ENCODE measurements around the gene TNNT3.

TNNT3 gene

GRCh38 chr11:1964955-1965354 lies 45.5 kb downstream of the TNNT3 start:
- Histone ChIP-seq H3K4me3 (ENCODE audit: low read length) (no peak overlapping the region), H3K27me3 (ENCODE audit: insufficient read depth, low read length) (no peaks in the 10 kb centered on the region), H3K4me1 (ENCODE audit: insufficient read depth, low read length) (no peaks in the 10 kb centered on the region), H3K9me3 (ENCODE audit: low read length) (no peaks in the 10 kb centered on the region), H3K36me3 (ENCODE audit: insufficient read depth, low read length) (no peaks in the 10 kb centered on the region), H2AFZ (ENCODE audit: low read depth, low read length) (no peak overlapping the region)

GRCh38 chr11:1966531-1966930 lies 47.0 kb downstream of the TNNT3 start:
- Histone ChIP-seq H3K9me3 (ENCODE audit: low read length) (no peaks in the 10 kb centered on the region), H3K27me3 (ENCODE audit: insufficient read depth, low read length) (no peaks in the 10 kb centered on the region), H3K36me3 (ENCODE audit: insufficient read depth, low read length) (no peaks in the 10 kb centered on the region), H3K4me3 (ENCODE audit: low read length) (no peak overlapping the region), H3K4me1 (ENCODE audit: insufficient read depth, low read length) (no peaks in the 10 kb centered on the region), H2AFZ (ENCODE audit: low read depth, low read length) (no peak overlapping the region)

DNA sequence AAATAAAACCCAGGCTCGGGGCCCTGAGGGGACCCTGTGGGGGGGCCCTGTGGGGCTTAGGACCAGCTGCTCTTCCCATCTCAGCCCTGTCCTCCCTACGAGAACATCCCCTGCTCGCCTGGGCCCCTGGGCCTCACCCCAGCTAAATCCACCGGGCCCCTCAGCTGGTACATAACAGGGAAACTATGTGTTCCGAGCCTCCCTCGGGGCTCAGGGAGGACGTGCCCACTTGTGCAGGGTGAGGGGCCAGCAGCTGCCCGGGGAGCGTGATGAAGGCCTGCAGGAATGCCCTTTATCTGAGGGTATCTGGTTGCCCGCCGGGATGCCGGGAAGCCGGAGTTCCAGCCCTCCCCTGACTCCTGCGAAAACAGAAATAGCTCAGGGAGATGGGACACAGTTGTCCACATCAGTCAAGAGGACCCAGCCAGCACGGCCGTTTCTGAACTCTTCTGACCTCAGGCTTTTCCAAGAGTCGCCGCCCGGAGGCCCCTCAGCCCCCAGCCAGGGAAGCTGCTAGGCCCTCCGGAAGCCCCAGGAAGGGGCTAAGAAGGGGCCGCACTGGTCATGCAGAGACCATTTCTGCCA lies 48.2 kb downstream of the TNNT3 start:
- H3K4me3 ChIP-seq (ENCODE audit: low read length): no peak overlapping the region
- H3K9me3 ChIP-seq (ENCODE audit: low read length): no peaks in the 10 kb centered on the region

DNA sequence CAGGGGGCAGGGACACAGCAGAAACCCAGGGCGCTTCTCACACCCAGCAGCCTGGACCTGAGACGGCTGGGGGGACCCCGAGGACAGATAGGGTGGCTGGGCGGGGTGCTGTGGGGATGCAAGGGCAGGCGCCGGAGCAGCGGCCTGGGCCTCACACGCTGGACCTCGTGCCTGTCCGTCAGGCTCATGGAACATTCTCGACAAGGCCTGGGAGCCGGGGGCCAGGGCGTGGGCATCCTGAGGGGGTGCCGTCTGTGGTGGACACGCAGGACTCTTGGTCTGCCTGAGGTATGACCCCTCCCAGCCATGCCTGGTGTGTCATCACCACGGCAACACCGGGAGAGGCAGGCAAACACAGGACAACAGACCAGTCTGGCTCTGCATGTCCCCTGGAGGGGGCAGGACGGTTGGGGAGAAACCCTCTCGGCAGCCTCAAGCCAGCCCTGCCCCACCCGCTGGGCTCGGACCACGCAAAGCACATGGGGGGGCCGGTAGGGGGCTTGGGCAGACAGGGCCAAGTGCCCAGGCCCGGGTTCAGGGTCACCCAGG lies 49.0 kb downstream of the TNNT3 start:
- Histone ChIP-seq H3K4me1 (ENCODE audit: insufficient read depth, low read length) (no peaks in the 10 kb centered on the region), H3K4me3 (ENCODE audit: low read length) (no peak overlapping the region), H2AFZ (ENCODE audit: low read depth, low read length) (no peak overlapping the region)

More for the DNA sequence above, 48.2 kb downstream of the TNNT3 start:
- Histone ChIP-seq H3K27me3 (ENCODE audit: insufficient read depth, low read length) (no peaks in the 10 kb centered on the region), H2AFZ (ENCODE audit: low read depth, low read length) (no peak overlapping the region), H3K4me1 (ENCODE audit: insufficient read depth, low read length) (no peaks in the 10 kb centered on the region), H3K36me3 (ENCODE audit: insufficient read depth, low read length) (no peaks in the 10 kb centered on the region)

DNA sequence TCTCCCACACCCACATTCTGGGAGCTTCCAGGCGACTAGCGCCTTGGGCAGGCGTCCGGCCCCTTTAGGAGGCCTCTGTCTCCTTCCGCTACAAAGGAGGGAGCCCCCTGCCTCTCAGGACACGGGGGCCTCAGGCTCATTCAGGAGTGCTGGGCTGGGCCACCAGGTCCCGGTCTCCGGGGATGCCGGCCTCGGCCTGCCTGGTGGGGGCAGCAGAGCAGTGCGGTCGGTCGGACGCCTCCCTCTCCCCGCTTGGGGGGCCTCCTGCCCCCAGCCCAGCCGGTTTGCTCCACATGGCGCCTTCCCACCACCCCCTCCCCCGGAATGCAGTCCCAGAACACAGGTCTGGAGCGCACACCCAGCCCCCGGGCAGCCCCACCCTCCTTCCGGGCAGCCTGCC lies 49.5 kb downstream of the TNNT3 start:
- no peaks in the 10 kb centered on the region for H3K9me3 ChIP-seq (ENCODE audit: low read length)
- no peaks in the 10 kb centered on the region for H3K27me3 ChIP-seq (ENCODE audit: insufficient read depth, low read length)
- H3K36me3 ChIP-seq (ENCODE audit: insufficient read depth, low read length): no peaks in the 10 kb centered on the region
- no peak overlapping the region for H3K4me3 ChIP-seq (ENCODE audit: low read length)
- H2AFZ ChIP-seq (ENCODE audit: low read depth, low read length): no peak overlapping the region
- H3K4me1 ChIP-seq (ENCODE audit: insufficient read depth, low read length): no peaks in the 10 kb centered on the region

More for the DNA sequence above, 49.0 kb downstream of the TNNT3 start:
- Histone ChIP-seq H3K36me3 (ENCODE audit: insufficient read depth, low read length) (no peaks in the 10 kb centered on the region), H3K27me3 (ENCODE audit: insufficient read depth, low read length) (no peaks in the 10 kb centered on the region), H3K9me3 (ENCODE audit: low read length) (no peaks in the 10 kb centered on the region)

DNA sequence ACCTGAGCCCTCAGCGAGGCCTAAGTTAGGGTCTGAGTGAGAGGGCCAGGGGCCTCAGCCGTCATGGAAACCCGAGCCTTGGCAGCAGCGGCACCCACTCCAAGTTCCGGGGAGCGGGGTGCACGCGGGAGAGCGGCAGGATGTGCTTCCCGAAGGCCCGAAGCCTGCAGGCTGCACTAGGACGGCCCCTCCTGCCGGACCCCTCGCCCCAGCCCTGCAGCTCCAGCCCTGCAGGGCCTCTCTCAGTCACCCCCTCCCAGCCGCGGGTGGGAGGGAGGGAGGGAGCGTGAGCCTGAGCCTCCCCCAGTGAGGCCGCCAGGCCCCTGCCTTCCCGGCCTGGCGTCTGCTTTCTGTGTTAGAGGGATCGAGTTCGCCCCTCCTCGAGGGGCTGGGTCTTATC lies 50.3 kb downstream of the TNNT3 start:
- Histone ChIP-seq H3K4me1 (ENCODE audit: insufficient read depth, low read length) (no peaks in the 10 kb centered on the region), H3K9me3 (ENCODE audit: low read length) (no peaks in the 10 kb centered on the region), H3K36me3 (ENCODE audit: insufficient read depth, low read length) (no peaks in the 10 kb centered on the region), H3K27me3 (ENCODE audit: insufficient read depth, low read length) (no peaks in the 10 kb centered on the region), H2AFZ (ENCODE audit: low read depth, low read length) (no peak overlapping the region), H3K4me3 (ENCODE audit: low read length) (no peak overlapping the region)

DNA sequence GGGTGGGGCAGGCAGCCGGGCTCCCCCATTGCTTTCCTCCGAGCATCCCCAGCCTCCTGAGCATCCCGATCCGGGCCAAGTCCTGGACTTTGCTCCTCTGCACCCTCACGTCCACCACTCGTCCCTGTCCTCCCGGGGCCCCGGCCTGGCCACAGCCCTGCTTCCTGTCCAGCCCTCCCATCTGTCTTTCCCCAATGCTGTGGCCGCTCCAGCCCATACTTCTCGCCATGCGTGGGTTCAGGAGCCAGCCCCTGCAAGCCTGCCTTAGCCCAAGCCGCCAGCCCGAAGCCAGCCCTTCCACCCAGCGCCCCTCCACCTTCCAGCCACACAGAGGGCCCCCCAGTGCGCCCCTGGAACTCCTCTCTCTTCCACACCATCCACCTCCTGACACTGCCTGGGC lies 51.5 kb downstream of the TNNT3 start:
- Histone ChIP-seq H2AFZ (ENCODE audit: low read depth, low read length) (no peak overlapping the region), H3K4me3 (ENCODE audit: low read length) (no peak overlapping the region), H3K9me3 (ENCODE audit: low read length) (no peaks in the 10 kb centered on the region), H3K4me1 (ENCODE audit: insufficient read depth, low read length) (no peaks in the 10 kb centered on the region), H3K27me3 (ENCODE audit: insufficient read depth, low read length) (no peaks in the 10 kb centered on the region), H3K36me3 (ENCODE audit: insufficient read depth, low read length) (no peaks in the 10 kb centered on the region)

- Histone ChIP-seq H3K4me3 (ENCODE audit: low read length) (no peak overlapping the region), H3K9me3 (ENCODE audit: low read length) (no peaks in the 10 kb centered on the region), H2AFZ (ENCODE audit: low read depth, low read length) (no peak overlapping the region), H3K4me1 (ENCODE audit: insufficient read depth, low read length) (no peaks in the 10 kb centered on the region), H3K27me3 (ENCODE audit: insufficient read depth, low read length) (no peaks in the 10 kb centered on the region), H3K36me3 (ENCODE audit: insufficient read depth, low read length) (no peaks in the 10 kb centered on the region)
Measured at GRCh38 chr11:1975185-1975584, 55.7 kb downstream of the TNNT3 start.

- Histone ChIP-seq H2AFZ (ENCODE audit: low read depth, low read length) (no peak overlapping the region), H3K27me3 (ENCODE audit: insufficient read depth, low read length) (no peaks in the 10 kb centered on the region), H3K4me1 (ENCODE audit: insufficient read depth, low read length) (no peaks in the 10 kb centered on the region), H3K4me3 (ENCODE audit: low read length) (no peak overlapping the region), H3K36me3 (ENCODE audit: insufficient read depth, low read length) (no peaks in the 10 kb centered on the region), H3K9me3 (ENCODE audit: low read length) (no peaks in the 10 kb centered on the region)
Measured at GRCh38 chr11:1978720-1979473, 59.4 kb downstream of the TNNT3 start.

DNA sequence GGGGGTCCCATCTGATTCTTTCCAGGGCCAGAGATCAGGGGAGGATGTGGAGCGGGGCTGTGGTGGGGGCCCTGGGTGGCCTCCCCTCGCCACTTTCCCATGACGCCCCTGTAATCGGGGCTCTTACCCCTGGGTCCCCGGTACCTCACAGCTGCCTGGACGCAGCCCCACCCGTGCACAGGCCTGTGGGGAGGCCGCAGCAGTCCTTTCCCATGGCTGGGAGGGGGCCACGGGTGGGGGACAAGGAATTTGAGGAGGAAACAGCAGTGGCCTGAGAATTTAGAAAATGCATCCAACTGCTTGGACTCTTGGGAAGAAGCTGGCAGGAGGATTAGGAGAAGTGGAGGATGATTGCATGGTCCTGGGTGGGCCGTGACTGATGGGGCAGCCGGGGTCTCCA lies 60.1 kb downstream of the TNNT3 start:
- H3K9me3 ChIP-seq (ENCODE audit: low read length): no peaks in the 10 kb centered on the region
- no peaks in the 10 kb centered on the region for H3K27me3 ChIP-seq (ENCODE audit: insufficient read depth, low read length)
- H2AFZ ChIP-seq (ENCODE audit: low read depth, low read length): no peak overlapping the region
- H3K4me3 ChIP-seq (ENCODE audit: low read length): no peak overlapping the region
- no peaks in the 10 kb centered on the region for H3K36me3 ChIP-seq (ENCODE audit: insufficient read depth, low read length)
- H3K4me1 ChIP-seq (ENCODE audit: insufficient read depth, low read length): no peaks in the 10 kb centered on the region

DNA sequence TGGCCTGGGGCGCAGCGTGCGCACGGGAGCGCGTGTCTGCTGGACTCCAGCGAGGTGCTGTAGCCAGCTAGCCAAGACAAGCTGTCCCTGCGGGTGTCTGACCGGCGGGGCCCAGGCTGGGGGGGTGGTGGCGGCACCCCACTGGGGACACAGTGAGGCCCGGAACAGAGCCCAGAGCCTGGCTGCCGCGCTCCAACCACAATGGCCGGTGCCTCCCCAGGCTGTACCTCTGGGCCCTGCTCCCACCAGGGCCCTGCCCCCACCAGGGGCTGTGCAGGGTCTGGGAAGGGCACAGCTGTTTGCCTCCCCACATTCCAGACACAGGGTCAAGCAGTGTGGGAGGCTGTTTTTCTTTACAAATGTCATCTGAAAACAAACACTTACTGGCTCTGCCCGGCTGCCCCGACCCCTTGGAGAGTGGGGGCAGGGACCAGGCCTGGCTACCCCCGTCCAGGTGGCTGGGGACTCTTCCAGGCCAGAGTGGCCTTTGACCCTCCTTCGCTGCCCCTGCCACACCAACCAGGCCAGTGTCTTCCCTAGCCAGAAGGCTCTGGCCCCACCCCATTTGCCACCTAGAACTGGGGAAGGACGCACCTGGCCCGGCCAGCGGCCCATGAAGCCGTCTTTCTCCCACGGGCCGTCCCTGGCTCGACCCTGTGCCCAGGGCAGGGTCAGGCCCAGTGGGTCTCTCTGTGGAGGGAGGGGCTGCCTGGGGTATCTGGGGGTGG lies 63.5 kb downstream of the TNNT3 start:
- Histone ChIP-seq H3K4me1 (ENCODE audit: insufficient read depth, low read length) (no peaks in the 10 kb centered on the region), H3K4me3 (ENCODE audit: low read length) (no peak overlapping the region), H3K36me3 (ENCODE audit: insufficient read depth, low read length) (no peaks in the 10 kb centered on the region), H3K9me3 (ENCODE audit: low read length) (no peaks in the 10 kb centered on the region), H3K27me3 (ENCODE audit: insufficient read depth, low read length) (no peaks in the 10 kb centered on the region), H2AFZ (ENCODE audit: low read depth, low read length) (no peak overlapping the region)

DNA sequence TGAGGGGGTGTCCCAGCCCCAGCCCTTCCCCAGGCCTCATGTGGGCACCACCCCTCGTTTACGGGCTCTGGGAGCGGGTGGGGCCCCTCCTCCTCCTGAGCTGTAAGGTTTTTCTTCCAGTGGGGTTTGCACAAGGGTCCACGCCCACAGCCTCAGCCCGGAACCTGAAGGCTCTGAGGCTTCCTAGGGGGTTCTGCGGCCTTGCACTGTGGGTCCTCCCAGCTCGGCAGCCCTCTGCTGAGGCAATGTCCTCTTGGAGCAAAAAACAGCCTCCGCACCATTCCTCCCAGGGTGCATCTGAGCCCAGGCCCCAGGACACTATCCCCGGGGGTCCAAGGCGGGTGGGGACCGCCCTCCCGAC lies 64.1 kb downstream of the TNNT3 start:
- H3K27me3 ChIP-seq (ENCODE audit: insufficient read depth, low read length): no peaks in the 10 kb centered on the region
- H3K4me3 ChIP-seq (ENCODE audit: low read length): no peak overlapping the region
- no peaks in the 10 kb centered on the region for H3K36me3 ChIP-seq (ENCODE audit: insufficient read depth, low read length)
- no peaks in the 10 kb centered on the region for H3K4me1 ChIP-seq (ENCODE audit: insufficient read depth, low read length)
- H3K9me3 ChIP-seq (ENCODE audit: low read length): no peaks in the 10 kb centered on the region
- no peak overlapping the region for H2AFZ ChIP-seq (ENCODE audit: low read depth, low read length)

DNA sequence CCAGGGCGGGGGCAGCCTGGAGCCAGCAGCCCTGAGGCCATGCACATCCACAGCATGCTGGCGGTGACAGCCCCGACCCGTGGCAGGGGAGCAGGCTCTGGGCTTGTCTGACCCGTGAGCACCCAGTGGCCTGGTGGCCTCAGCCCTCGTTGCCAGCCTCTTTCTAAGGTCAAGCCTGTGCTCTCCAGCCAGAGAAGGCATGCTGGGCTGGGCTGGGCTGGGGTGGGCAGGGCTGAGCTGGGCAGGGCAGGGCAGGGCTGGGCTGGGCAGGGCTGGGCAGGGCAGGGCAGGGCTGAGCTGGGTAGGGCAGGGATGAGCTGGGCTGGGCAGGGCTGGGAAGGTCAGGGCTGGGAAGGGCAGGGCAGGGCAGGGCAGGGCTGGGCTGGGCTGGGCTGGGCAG lies 67.5 kb downstream of the TNNT3 start:
- Histone ChIP-seq H3K9me3 (ENCODE audit: low read length) (no peaks in the 10 kb centered on the region), H3K27me3 (ENCODE audit: insufficient read depth, low read length) (no peaks in the 10 kb centered on the region), H3K36me3 (ENCODE audit: insufficient read depth, low read length) (no peaks in the 10 kb centered on the region), H2AFZ (ENCODE audit: low read depth, low read length) (no peak overlapping the region), H3K4me1 (ENCODE audit: insufficient read depth, low read length) (no peaks in the 10 kb centered on the region), H3K4me3 (ENCODE audit: low read length) (no peak overlapping the region)
